CD4-positive, alpha-beta T cell treated with Interleukin-4 for 1 hour (primary cell): Measurements from ENCODE around the gene RASA3.

Experiments
- DNase-seq, 2 donors: peaks; one replicate each; pipeline ENCODE4 v3.0.0-alpha.2; 2020 to 2022

RASA3 gene

GRCh38 chr13:113960276-113960948 lies 172.0 kb downstream of the RASA3 start:
- no peak for DNase-seq

- DNase-seq, result no peak
Measured at GRCh38 chr13:113959198-113959597, 173.2 kb downstream of the RASA3 start.

GRCh38 chr13:113958373-113958772 lies 174.1 kb downstream of the RASA3 start:
- no peak for DNase-seq

DNA sequence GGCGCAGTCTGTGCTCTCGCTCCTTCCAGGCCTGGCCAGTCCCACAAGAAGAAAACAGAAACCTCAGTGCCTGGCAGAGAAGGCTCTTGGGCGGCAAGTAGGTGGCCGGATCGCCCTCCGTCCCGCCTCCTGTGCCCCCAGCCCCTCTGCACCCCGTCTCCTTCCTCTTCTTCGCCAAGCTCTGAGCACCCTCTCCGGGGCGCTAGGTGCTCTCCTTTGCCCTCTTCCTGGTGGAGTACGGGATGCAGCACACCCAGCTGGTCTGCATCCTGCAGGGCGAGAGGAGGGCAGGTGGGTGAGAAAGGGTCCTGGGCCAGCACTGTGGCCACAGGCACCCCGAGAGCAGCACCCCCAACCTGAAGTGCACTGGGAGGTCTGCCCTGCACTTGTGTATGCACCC lies 175.9 kb downstream of the RASA3 start:
- DNase-seq, result no peak

- DNase-seq, result no peak
Measured at GRCh38 chr13:113955691-113956090, 176.7 kb downstream of the RASA3 start.

DNA sequence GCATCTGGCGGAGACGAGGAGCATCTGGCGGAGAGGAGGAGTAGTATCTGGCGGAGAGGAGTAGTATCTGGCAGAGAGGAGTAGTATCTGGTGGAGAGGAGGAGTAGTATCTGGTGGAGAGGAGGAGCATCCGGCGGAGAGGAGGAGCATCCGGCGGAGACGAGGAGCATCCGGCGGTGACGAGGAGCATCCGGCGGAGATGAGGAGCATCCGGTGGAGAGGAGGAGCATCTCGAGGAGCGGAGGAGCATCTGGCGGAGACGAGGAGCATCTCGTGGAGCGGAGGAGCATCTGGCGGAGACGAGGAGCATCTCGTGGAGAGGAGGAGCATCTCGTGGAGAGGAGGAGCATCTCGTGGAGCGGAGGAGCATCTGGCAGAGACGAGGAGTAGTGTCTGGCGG lies 177.2 kb downstream of the RASA3 start:
- DNase-seq, result no peak

- DNase-seq, result no peak
Measured at GRCh38 chr13:113954046-113954835, 178.2 kb downstream of the RASA3 start.

- no peak for DNase-seq
Measured at GRCh38 chr13:113953561-113953960, 178.9 kb downstream of the RASA3 start.

- DNase-seq, result no peak
Measured at GRCh38 chr13:113952983-113953520, 179.4 kb downstream of the RASA3 start.

GRCh38 chr13:113952151-113952982 lies 180.1 kb downstream of the RASA3 start:
- no peak for DNase-seq

DNA sequence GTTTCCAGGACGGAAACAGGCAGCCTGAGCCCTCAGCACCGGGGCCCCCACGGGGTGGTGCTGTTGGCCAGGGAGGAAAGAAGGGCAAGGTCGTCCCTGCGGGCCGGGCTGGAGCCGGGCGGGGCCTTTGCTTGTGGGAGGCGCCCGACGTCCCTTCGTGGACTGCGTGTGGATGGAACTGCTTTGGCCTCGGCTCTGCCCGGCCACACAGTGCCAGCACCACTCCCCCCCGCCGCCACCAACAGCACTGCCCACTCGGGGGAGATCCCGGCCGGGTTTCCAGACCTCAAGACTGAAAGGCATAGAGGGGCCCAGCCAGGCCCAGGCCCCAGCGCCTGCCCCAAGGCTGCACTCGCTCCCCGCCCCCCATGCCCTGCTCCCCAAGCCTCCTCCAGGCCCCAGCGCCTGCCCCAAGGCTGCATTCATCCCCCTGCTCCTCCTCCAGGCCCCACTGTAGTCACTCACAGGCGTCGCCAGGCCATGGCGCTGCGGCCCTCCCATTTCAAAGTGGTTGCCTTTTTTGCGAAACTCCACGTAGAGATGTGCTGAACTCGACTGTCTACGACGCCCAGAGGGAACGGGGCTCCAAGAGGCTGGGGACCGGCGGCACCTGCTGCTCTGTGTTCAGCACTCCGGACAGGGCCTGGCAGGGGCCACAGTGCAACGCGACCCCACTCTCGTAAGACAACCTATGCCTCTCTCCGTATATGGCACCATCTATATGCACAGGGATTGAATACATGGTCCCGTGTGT lies 181.0 kb downstream of the RASA3 start:
- DNase-seq, result peak; percentile 39 to 72

DNA sequence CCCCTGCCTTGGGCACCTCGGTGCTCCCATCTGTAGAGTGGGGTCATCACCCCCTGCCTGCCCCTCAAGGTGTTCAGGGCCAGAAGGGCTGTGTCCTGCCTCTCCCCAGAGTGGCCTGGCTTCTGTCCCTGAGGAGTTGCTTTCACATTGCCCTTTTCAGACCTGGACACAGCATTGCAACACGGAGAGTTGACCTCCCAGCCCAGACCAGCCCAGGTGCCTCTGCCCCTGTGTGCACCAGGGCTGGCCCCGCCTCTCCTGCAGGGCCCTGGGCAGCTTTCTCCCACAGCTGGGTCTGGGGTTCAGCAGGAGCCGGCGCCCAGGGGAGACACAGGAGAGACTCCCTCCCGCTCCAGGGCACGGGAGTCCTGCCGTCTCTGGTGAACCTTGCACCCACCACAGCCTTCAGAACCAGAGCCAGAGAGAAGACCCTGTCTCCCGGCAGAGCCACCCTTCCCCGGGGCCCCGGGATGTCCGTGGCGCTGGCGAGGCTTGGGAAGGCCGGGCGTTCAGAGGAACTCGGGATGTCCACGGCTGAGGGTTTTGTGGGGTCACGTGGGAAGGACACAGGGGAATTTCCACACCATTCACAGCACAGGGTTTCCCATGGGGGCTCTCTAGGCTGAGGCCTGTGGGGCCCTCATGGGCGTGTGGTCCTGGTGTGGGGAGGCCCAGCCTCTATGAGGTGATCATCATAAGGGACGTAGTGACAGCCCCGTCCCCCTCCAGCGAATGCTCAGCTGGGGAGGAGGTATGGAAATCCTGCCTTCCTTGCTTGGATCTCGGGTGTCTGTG lies 181.8 kb downstream of the RASA3 start:
- DNase-seq, result no peak

GRCh38 chr13:113949546-113949945 lies 182.9 kb downstream of the RASA3 start:
- no peak for DNase-seq

DNA sequence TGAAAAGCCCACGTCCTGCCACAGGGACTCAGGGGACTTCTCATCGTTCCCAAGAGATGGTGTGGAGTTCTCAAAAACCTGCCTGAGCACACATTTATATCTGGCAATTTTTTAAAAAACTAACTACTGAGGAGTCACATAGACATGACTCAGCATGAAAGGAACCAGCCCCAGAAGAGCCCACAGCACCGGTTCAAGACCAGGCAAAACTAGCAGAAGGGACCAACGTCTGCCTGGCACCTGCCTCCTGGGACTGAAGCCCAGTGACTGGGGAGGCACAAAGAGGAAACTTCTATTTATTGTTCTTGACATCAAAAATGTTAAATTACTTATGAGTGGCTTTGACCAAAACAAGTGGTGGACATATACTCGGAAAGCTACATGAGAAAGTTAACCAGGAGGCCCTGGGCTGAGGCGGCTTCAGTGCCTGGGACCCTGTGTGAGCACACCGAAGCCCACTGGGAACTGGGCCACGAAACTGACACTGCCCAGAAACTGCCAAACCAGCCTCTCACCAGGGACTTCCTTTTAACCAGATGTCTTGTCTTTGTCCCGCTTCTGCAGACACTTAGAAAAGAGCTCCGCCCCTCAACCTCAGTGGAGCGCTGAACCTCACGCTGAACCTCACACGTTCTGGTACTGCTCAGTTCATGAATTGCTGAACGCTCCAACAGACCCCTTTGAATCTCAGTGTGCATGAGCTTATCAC lies 184.2 kb downstream of the RASA3 start:
- DNase-seq, result no peak

DNA sequence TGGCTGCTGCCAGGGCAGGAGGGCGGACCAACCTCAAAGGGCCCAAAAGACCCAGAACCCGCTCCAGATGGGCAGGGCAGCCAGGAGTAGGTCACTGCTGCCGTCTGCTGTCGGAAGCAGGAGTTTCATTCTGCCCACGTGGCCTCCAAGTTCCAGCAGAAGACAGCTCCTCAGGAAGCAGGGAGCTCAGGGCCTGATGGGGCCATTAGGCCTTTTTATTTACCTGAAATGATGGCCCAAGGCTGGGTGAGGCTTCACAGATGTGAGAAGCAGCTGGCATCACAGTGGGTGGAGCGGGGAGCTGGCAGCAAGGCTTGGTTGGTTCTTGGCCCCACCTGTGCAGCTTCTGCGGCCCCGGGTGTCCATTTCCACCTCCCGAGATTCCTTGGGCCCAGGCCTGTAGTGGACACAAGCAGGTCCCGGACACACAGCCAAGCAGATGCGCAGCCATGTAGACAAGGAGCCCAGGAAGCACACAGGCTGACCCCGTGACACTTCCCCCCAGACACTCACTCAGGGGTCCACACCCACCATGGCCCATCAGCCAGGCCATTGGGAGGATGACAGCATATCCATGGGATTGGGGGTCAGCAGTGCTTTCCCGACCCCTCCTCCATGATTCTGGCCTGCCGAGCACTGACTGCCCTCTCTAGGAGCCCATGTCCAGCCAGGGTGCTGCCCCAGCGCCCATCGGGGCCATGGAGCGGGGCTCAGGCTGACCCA lies 185.0 kb downstream of the RASA3 start:
- no peak for DNase-seq

DNA sequence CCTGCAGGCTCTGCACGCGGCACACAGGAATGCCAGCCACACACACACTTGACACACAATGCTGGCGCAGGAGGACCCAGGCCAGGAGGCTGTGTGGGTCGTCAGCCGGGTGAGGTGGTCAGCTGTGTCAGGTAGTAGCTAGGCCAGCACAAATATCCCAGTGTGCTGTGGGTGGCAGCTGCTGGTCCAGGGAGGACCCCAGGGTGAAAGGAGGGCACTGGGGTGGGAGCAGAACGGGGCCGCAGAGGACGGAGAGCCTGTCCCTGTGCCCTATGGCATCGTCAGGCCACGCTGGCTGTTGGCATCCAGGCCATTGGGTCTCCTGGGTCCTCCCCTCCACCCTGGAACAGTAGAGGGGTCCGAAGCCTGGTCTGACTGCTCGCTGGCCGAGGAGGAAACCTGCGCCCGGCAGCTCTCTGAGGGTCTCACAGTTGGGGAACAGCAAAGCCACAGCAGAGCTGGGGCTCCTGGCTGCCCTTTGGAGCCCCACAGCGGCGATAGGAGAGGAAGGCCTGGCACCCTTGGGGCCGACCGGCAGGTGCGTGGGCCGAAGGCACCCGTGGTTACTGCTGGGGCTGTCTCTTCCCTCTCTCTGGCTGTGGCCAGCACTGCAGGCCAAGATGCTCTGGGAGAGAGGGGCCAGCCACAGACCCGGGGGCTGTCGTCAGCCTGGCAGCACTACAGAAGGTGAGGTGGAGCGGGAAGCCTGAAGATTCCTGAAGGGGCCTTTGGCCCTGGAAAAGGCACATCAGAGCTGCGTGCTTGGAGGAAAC lies 185.8 kb downstream of the RASA3 start:
- DNase-seq, result no peak

GRCh38 chr13:113945857-113946408 lies 186.5 kb downstream of the RASA3 start:
- no peak for DNase-seq

GRCh38 chr13:113943821-113944565 lies 188.4 kb downstream of the RASA3 start:
- no peak for DNase-seq
